Measurements from ENCODE around the gene TMBIM1. TPM values are rescaled to one million over a fixed set of nuclear protein-coding genes. Genes with fewer than 3 reads are reported as not detected.

TMBIM1 gene
- total RNA-seq, 1 donor from 2014 or later, result 86.4 TPM

DNA sequence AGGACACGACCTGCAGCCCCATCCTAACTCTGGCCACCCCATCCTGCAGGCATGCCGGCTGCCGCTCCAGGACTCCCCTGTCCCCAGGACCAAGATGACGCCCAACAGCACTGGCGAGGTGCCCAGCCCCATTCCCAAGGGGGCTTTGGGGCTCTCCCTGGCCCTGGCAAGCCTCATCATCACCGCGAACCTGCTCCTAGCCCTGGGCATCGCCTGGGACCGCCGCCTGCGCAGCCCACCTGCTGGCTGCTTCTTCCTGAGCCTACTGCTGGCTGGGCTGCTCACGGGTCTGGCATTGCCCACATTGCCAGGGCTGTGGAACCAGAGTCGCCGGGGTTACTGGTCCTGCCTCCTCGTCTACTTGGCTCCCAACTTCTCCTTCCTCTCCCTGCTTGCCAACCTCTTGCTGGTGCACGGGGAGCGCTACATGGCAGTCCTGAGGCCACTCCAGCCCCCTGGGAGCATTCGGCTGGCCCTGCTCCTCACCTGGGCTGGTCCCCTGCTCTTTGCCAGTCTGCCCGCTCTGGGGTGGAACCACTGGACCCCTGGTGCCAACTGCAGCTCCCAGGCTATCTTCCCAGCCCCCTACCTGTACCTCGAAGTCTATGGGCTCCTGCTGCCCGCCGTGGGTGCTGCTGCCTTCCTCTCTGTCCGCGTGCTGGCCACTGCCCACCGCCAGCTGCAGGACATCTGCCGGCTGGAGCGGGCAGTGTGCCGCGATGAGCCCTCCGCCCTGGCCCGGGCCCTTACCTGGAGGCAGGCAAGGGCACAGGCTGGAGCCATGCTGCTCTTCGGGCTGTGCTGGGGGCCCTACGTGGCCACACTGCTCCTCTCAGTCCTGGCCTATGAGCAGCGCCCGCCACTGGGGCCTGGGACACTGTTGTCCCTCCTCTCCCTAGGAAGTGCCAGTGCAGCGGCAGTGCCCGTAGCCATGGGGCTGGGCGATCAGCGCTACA lies 29.4 kb downstream of the TMBIM1 start:
- H3K4me3 Mint-ChIP-seq (ENCODE audit: unreplicated experiment), result no peak overlapping the region
- no peaks in the 10 kb centered on the region for H3K9me3 Mint-ChIP-seq (ENCODE audit: unreplicated experiment)
- H3K27ac Mint-ChIP-seq (ENCODE audit: unreplicated experiment), result no peak overlapping the region
- no peak for TF ChIP-seq CTCF (IDR thresholded peaks at IDR 0.05)
- peaks cover 24% of the 10 kb centered on the region for H3K4me1 Mint-ChIP-seq (ENCODE audit: unreplicated experiment)
- no peak for DNase-seq (ENCODE audit: extremely low spot score, unreplicated experiment)
- H3K27me3 Mint-ChIP-seq (ENCODE audit: unreplicated experiment), result no peaks in the 10 kb centered on the region
- H3K36me3 Mint-ChIP-seq (ENCODE audit: unreplicated experiment), result peaks cover 18% of the 10 kb centered on the region

- H3K27me3 Mint-ChIP-seq (ENCODE audit: unreplicated experiment), result no peaks in the 10 kb centered on the region
- H3K36me3 Mint-ChIP-seq (ENCODE audit: unreplicated experiment), result peaks cover 14% of the 10 kb centered on the region
- DNase-seq (ENCODE audit: extremely low spot score, unreplicated experiment), result no peak
- no peak for TF ChIP-seq CTCF (IDR thresholded peaks at IDR 0.05)
- no peak overlapping the region for H3K27ac Mint-ChIP-seq (ENCODE audit: unreplicated experiment)
- no peaks in the 10 kb centered on the region for H3K9me3 Mint-ChIP-seq (ENCODE audit: unreplicated experiment)
- no peak overlapping the region for H3K4me3 Mint-ChIP-seq (ENCODE audit: unreplicated experiment)
- H3K4me1 Mint-ChIP-seq (ENCODE audit: unreplicated experiment), result peaks cover 24% of the 10 kb centered on the region
Observed at GRCh38 chr2:218262237-218262600, 30.1 kb downstream of the TMBIM1 start.

GRCh38 chr2:218261423-218262236 lies 30.7 kb downstream of the TMBIM1 start:
- TF ChIP-seq CTCF (IDR thresholded peaks at IDR 0.05), result no peak
- H3K9me3 Mint-ChIP-seq (ENCODE audit: unreplicated experiment), result no peaks in the 10 kb centered on the region
- peaks cover 11% of the 10 kb centered on the region for H3K36me3 Mint-ChIP-seq (ENCODE audit: unreplicated experiment)
- H3K27me3 Mint-ChIP-seq (ENCODE audit: unreplicated experiment), result no peaks in the 10 kb centered on the region
- peaks cover 24% of the 10 kb centered on the region for H3K4me1 Mint-ChIP-seq (ENCODE audit: unreplicated experiment)
- H3K4me3 Mint-ChIP-seq (ENCODE audit: unreplicated experiment), result no peak overlapping the region
- no peak for DNase-seq (ENCODE audit: extremely low spot score, unreplicated experiment)
- H3K27ac Mint-ChIP-seq (ENCODE audit: unreplicated experiment), result no peak overlapping the region

GRCh38 chr2:218260742-218261422 lies 31.4 kb downstream of the TMBIM1 start, which contains the start of gene GPBAR1:
Gene GPBAR1, plus strand, starts transcription at chr2:218261015. Its CDS starts 1,710 bp downstream, at chr2:218262725.
- Mint-ChIP-seq H3K27ac (ENCODE audit: unreplicated experiment) (peak within 1 kb of the TSS; percentile 66), H3K27me3 (ENCODE audit: unreplicated experiment) (no peaks in the 10 kb centered on the region), H3K4me1 (ENCODE audit: unreplicated experiment) (peaks cover 24% of the 10 kb centered on the region), H3K4me3 (ENCODE audit: unreplicated experiment) (no peak within 1 kb of the TSS), H3K9me3 (ENCODE audit: unreplicated experiment) (no peaks in the 10 kb centered on the region), H3K36me3 (ENCODE audit: unreplicated experiment) (peaks cover 11% of the 10 kb centered on the region)
- peak; percentile 16 for TF ChIP-seq CTCF (IDR thresholded peaks at IDR 0.05)
- DNase-seq (ENCODE audit: extremely low spot score, unreplicated experiment), result no peak
